Mesenchymal stem cell (in vitro differentiated cells and primary cell): ENCODE results near the gene MAP3K13.
"Not testable (repeated sequence)": the region's sequence is repeated elsewhere in the genome, so short reads cannot be mapped to it uniquely, and the experiment has no call there.

ENCODE experiments used
- DNase-seq: peaks from one replicate; pipeline ENCODE4 v3.0.0-alpha.2; 2013
- H2AFZ ChIP-seq: one replicate; pipeline ENCODE4 v1.6.1; 2013; ENCODE audit warnings: low read depth, mild to moderate bottlenecking, control low read depth, inconsistent platforms, low read length, moderate library complexity
- H2AK5ac ChIP-seq: 2 replicates; pipeline ENCODE4 v1.6.1; 2013; ENCODE audit warnings: low read length, moderate library complexity, mild to moderate bottlenecking, inconsistent platforms; ENCODE audit not compliant: severe bottlenecking
- H2BK120ac ChIP-seq: one replicate; pipeline ENCODE4 v1.6.1; 2013; ENCODE audit warnings: low read depth, mild to moderate bottlenecking, inconsistent platforms, low read length, moderate library complexity
- H2BK12ac ChIP-seq, 2 experiments: one replicate each; pipeline ENCODE4 v1.6.1; 2013; ENCODE audit warnings: inconsistent platforms in 2 of 2, low read length in 2 of 2, mild to moderate bottlenecking in 2 of 2, moderate library complexity in 2 of 2, control low read depth in 1 of 2
- H2BK15ac ChIP-seq: one replicate; pipeline ENCODE4 v1.6.1; 2013; ENCODE audit warnings: mild to moderate bottlenecking, low read depth, inconsistent platforms; ENCODE audit not compliant: poor library complexity, severe bottlenecking
- H2BK5ac ChIP-seq: 2 replicates; pipeline ENCODE4 v1.6.1; 2013; ENCODE audit warnings: low read depth, mild to moderate bottlenecking, low read length, control low read depth, inconsistent platforms; ENCODE audit not compliant: poor library complexity, severe bottlenecking
- H3K14ac ChIP-seq, 2 experiments: one replicate each; pipeline ENCODE4 v1.6.1; 2013; ENCODE audit warnings: inconsistent platforms in 2 of 2, low read length in 2 of 2, control low read depth in 1 of 2, mild to moderate bottlenecking in 1 of 2, moderate library complexity in 1 of 2
- H3K18ac ChIP-seq, 2 experiments: one replicate each; pipeline ENCODE4 v1.6.1; 2013; ENCODE audit warnings: inconsistent platforms in 2 of 2, low read length in 2 of 2, control low read depth in 1 of 2, low read depth in 1 of 2, mild to moderate bottlenecking in 1 of 2
- H3K23ac ChIP-seq, 2 experiments: one replicate each; pipeline ENCODE4 v1.6.1; 2013; ENCODE audit warnings: inconsistent platforms in 2 of 2, low read length in 2 of 2, mild to moderate bottlenecking in 2 of 2, moderate library complexity in 2 of 2, control low read depth in 1 of 2
- H3K27ac ChIP-seq: 2 replicates; pipeline ENCODE4 v1.5.1; 2013; ENCODE audit warnings: mild to moderate bottlenecking, moderate library complexity, low read length, control low read depth, inconsistent platforms; ENCODE audit not compliant: poor library complexity, severe bottlenecking
- H3K27me3 ChIP-seq, 2 experiments: 2 replicates each; pipeline versions ENCODE4 v1.6.1 to v1.7.0; 2013; ENCODE audit warnings: low read length in 2 of 2, mild to moderate bottlenecking in 2 of 2, moderate library complexity in 2 of 2, control low read depth in 1 of 2, inconsistent platforms in 1 of 2; ENCODE audit not compliant: control insufficient read depth in 1 of 2, insufficient read depth in 1 of 2
- H3K36me3 ChIP-seq, 2 experiments: 2 replicates each; pipeline versions ENCODE4 v1.6.1 to v1.7.0; 2013; ENCODE audit warnings: low read length in 2 of 2, control low read depth in 1 of 2, inconsistent platforms in 1 of 2, low read depth in 1 of 2, mild to moderate bottlenecking in 1 of 2; ENCODE audit not compliant: insufficient read depth in 2 of 2, control insufficient read depth in 1 of 2
- H3K4ac ChIP-seq, 2 experiments: one replicate each; pipeline ENCODE4 v1.6.1; 2013; ENCODE audit warnings: inconsistent platforms in 2 of 2, low read length in 2 of 2, mild to moderate bottlenecking in 2 of 2, moderate library complexity in 2 of 2, control low read depth in 1 of 2, low read depth in 1 of 2
- H3K4me1 ChIP-seq: 2 replicates; pipeline ENCODE4 v1.6.1; 2013; ENCODE audit warnings: low read depth, low read length, control low read depth; ENCODE audit not compliant: control insufficient read depth, insufficient read depth
- H3K4me2 ChIP-seq: 2 replicates; pipeline ENCODE4 v1.6.1; 2013; ENCODE audit warnings: low read length, mild to moderate bottlenecking, inconsistent platforms; ENCODE audit not compliant: poor library complexity, severe bottlenecking
- H3K4me3 ChIP-seq, 2 experiments: 2 replicates each; pipeline versions ENCODE4 v1.5.1 to v1.7.0; 2013; ENCODE audit warnings: low read length in 2 of 2, mild to moderate bottlenecking in 2 of 2, control low read depth in 1 of 2, low read depth in 1 of 2; ENCODE audit not compliant: insufficient read depth in 1 of 2
- H3K79me1 ChIP-seq: replicated peaks from 2 replicates; pipeline ENCODE4 v1.6.1; 2013; ENCODE audit warnings: mild to moderate bottlenecking, control low read depth, low read length, inconsistent platforms; ENCODE audit not compliant: poor library complexity, severe bottlenecking
- H3K9ac ChIP-seq: 2 replicates; pipeline ENCODE4 v1.7.0; 2013; ENCODE audit warnings: mild to moderate bottlenecking, low read length, moderate library complexity
- H3K9me3 ChIP-seq: 2 replicates; pipeline ENCODE4 v1.7.0; 2013; ENCODE audit warnings: mild to moderate bottlenecking, low read length; ENCODE audit not compliant: control insufficient read depth
- H4K8ac ChIP-seq: one replicate; pipeline ENCODE4 v1.6.1; 2013; ENCODE audit warnings: inconsistent platforms, mild to moderate bottlenecking, low read length, moderate library complexity
- H4K91ac ChIP-seq: one replicate; pipeline ENCODE4 v1.6.1; 2013; ENCODE audit warnings: mild to moderate bottlenecking, low read length, inconsistent platforms
- WGBS: methylation state at CpG from one replicate; pipeline ENCODE4 v1.1.7; 2013; ENCODE audit warnings: mixed read lengths; 5-methylcytosine and 5-hydroxymethylcytosine counted together

The MAP3K13 gene

GRCh38 chr3:185386515-185386914 lies 23.6 kb downstream of the MAP3K13 start:
- not testable (repeated sequence) for DNase-seq

GRCh38 chr3:185387646-185388045 lies 24.7 kb downstream of the MAP3K13 start:
- no CpG with 5 or more reads among the region's 1 CpG for WGBS
- no peak for DNase-seq

More at GRCh38 chr3:185386515-185386914, 23.6 kb downstream of the MAP3K13 start:
- not testable (repeated sequence) for H3K79me1 ChIP-seq, H3K23ac ChIP-seq, H3K27ac ChIP-seq, H2BK5ac ChIP-seq, H3K4me3 ChIP-seq, H3K4ac ChIP-seq, H2BK15ac ChIP-seq, H2BK12ac ChIP-seq, H2AK5ac ChIP-seq, H3K27me3 ChIP-seq, H3K18ac ChIP-seq, H3K4me1 ChIP-seq, H3K9ac ChIP-seq, H3K36me3 ChIP-seq, H4K91ac ChIP-seq, H3K14ac ChIP-seq, H2BK120ac ChIP-seq, H2AFZ ChIP-seq, H3K9me3 ChIP-seq, H4K8ac ChIP-seq, H3K4me2 ChIP-seq
- WGBS = no CpG with 5 or more reads among the region's 3 CpGs

GRCh38 chr3:185393055-185393454 lies 30.1 kb downstream of the MAP3K13 start:
- H3K9ac ChIP-seq = no peak overlapping the region
- no peak overlapping the region for H2AFZ ChIP-seq
- H4K91ac ChIP-seq = no peak overlapping the region
- H3K4ac ChIP-seq = no peak overlapping the region
- no peaks in the 10 kb centered on the region for H3K36me3 ChIP-seq
- no peak overlapping the region for H3K4me3 ChIP-seq
- H3K27me3 ChIP-seq = no peaks in the 10 kb centered on the region
- no peaks in the 10 kb centered on the region for H3K79me1 ChIP-seq
- H3K4me2 ChIP-seq = no peak overlapping the region
- no peak overlapping the region for H3K23ac ChIP-seq
- H2BK5ac ChIP-seq = no peak overlapping the region
- WGBS = no CpG with 5 or more reads among the region's 3 CpGs
- H3K27ac ChIP-seq = no peak overlapping the region
- H2BK120ac ChIP-seq = no peak overlapping the region
- no peak overlapping the region for H2AK5ac ChIP-seq
- H2BK15ac ChIP-seq = no peak overlapping the region
- no peaks in the 10 kb centered on the region for H3K4me1 ChIP-seq
- H3K18ac ChIP-seq = no peak overlapping the region
- no peaks in the 10 kb centered on the region for H3K9me3 ChIP-seq
- DNase-seq = no peak
- no peak overlapping the region for H3K14ac ChIP-seq
- no peak overlapping the region for H2BK12ac ChIP-seq
- no peak overlapping the region for H4K8ac ChIP-seq

More at GRCh38 chr3:185387646-185388045, 24.7 kb downstream of the MAP3K13 start:
- H3K4ac ChIP-seq = no peak overlapping the region
- no peak overlapping the region for H2AFZ ChIP-seq
- H3K4me2 ChIP-seq = no peak overlapping the region
- no peak overlapping the region for H2BK15ac ChIP-seq
- no peak overlapping the region for H3K4me3 ChIP-seq
- H4K91ac ChIP-seq = no peak overlapping the region
- no peak overlapping the region for H2AK5ac ChIP-seq
- H3K23ac ChIP-seq = no peak overlapping the region
- H4K8ac ChIP-seq = no peak overlapping the region
- no peaks in the 10 kb centered on the region for H3K9me3 ChIP-seq
- H3K27me3 ChIP-seq = no peaks in the 10 kb centered on the region
- H3K14ac ChIP-seq = no peak overlapping the region
- H3K36me3 ChIP-seq = no peaks in the 10 kb centered on the region
- no peak overlapping the region for H3K18ac ChIP-seq
- H2BK120ac ChIP-seq = no peak overlapping the region
- H3K4me1 ChIP-seq = no peaks in the 10 kb centered on the region
- no peak overlapping the region for H3K27ac ChIP-seq
- H2BK5ac ChIP-seq = no peak overlapping the region
- peaks cover 1% of the 10 kb centered on the region for H3K79me1 ChIP-seq
- H2BK12ac ChIP-seq = no peak overlapping the region
- no peak overlapping the region for H3K9ac ChIP-seq

GRCh38 chr3:185397676-185398075 lies 34.7 kb downstream of the MAP3K13 start:
- peaks cover 2% of the 10 kb centered on the region for H3K79me1 ChIP-seq
- no peak overlapping the region for H4K91ac ChIP-seq
- H3K23ac ChIP-seq = no peak overlapping the region
- no peak overlapping the region for H2BK12ac ChIP-seq
- no peak for DNase-seq
- H3K4me3 ChIP-seq = no peak overlapping the region
- 86% methylated on average over 6 of the region's 6 CpGs for WGBS
- H2AFZ ChIP-seq = no peak overlapping the region
- H3K4me1 ChIP-seq = peaks cover 3% of the 10 kb centered on the region
- no peak overlapping the region for H3K9ac ChIP-seq
- no peak overlapping the region for H2AK5ac ChIP-seq
- no peak overlapping the region for H2BK120ac ChIP-seq
- no peak overlapping the region for H3K27ac ChIP-seq
- no peak overlapping the region for H4K8ac ChIP-seq
- no peak overlapping the region for H3K14ac ChIP-seq
- no peak overlapping the region for H3K4ac ChIP-seq
- no peaks in the 10 kb centered on the region for H3K27me3 ChIP-seq
- no peak overlapping the region for H3K4me2 ChIP-seq
- H3K36me3 ChIP-seq = no peaks in the 10 kb centered on the region
- H2BK15ac ChIP-seq = no peak overlapping the region
- H2BK5ac ChIP-seq = no peak overlapping the region
- H3K9me3 ChIP-seq = no peaks in the 10 kb centered on the region
- H3K18ac ChIP-seq = no peak overlapping the region
